Right atrium auricular region (tissue), 2 donors: Measurements from ENCODE around the gene CCBE1. TPM values are rescaled to one million over a fixed set of nuclear protein-coding genes. Genes with fewer than 3 reads are reported as not detected.

Source experiments
- DNase-seq: peaks from one replicate; pipeline ENCODE4 v3.0.0-alpha.2; 2019; ENCODE audit warnings: low spot score
- H3K27ac ChIP-seq, 2 donors: fragments of 200-600 bp; sonication (generic); 1 replicate in 1 of 2; 2 replicates in 1 of 2; pipeline ENCODE4 v1.5.1; 2016 to 2019
- H3K27me3 ChIP-seq, 2 donors: fragments of 200-600 bp; sonication (generic); one replicate each; pipeline versions ENCODE4 v1.5.1 to v1.6.0; 2017 to 2019
- H3K36me3 ChIP-seq: fragments of 200-600 bp; sonication (generic); one replicate; pipeline ENCODE4 v1.5.1; 2016
- H3K4me1 ChIP-seq, 2 donors: fragments of 200-600 bp; sonication (generic); one replicate each; pipeline versions ENCODE4 v1.5.1 to v1.6.0; 2017 to 2019
- H3K4me3 ChIP-seq, 2 donors: fragments of 200-600 bp; sonication (generic); 1 replicate in 1 of 2; 2 replicates in 1 of 2; pipeline ENCODE4 v1.5.1; 2017 to 2019; ENCODE audit warnings: mild to moderate bottlenecking in 1 of 2, moderate library complexity in 1 of 2
- H3K9me3 ChIP-seq, 2 donors: fragments of 200-600 bp; sonication (generic); one replicate each; pipeline ENCODE4 v1.5.1; 2019
- CTCF ChIP-seq, 2 donors: fragments of 200-600 bp; sonication (generic); IDR thresholded peaks; one replicate each; pipeline ENCODE4 v1.5.1; 2019; ENCODE audit warnings: antibody characterized with exemption in 2 of 2
- total RNA-seq, 2 donors: library from RNA; depleted of rRNA; stranded (reverse); fragments of >200 nt; gene quantifications; one replicate each; pipeline ENCODE4 v1.1.0, GENCODE V29; 2016

The CCBE1 gene
- total RNA-seq, 2 donors from 2014 or later = 0.44 to 0.94 TPM

- DNase-seq = no peak
- H3K36me3 ChIP-seq = no peaks in the 10 kb centered on the region
- no peak overlapping the region for H3K4me3 ChIP-seq
- H3K27me3 ChIP-seq = no peaks in the 10 kb centered on the region
- H3K9me3 ChIP-seq = no peaks in the 10 kb centered on the region
- no peak for TF ChIP-seq CTCF (IDR thresholded peaks at IDR 0.05)
- no peak overlapping the region for H3K27ac ChIP-seq
- no peaks in the 10 kb centered on the region for H3K4me1 ChIP-seq
Observed at GRCh38 chr18:59621027-59621426, 76.2 kb downstream of the CCBE1 start.

- Histone ChIP-seq H3K4me1 (no peaks in the 10 kb centered on the region), H3K27ac (no peak overlapping the region), H3K9me3 (no peaks in the 10 kb centered on the region), H3K4me3 (no peak overlapping the region), H3K27me3 (no peaks in the 10 kb centered on the region), H3K36me3 (no peaks in the 10 kb centered on the region)
- DNase-seq = no peak
- TF ChIP-seq CTCF (IDR thresholded peaks at IDR 0.05) = no peak
Observed at GRCh38 chr18:59620381-59620780, 76.8 kb downstream of the CCBE1 start.

GRCh38 chr18:59619816-59620215, 77.4 kb downstream of the CCBE1 start:
- Histone ChIP-seq H3K27ac (no peak overlapping the region), H3K36me3 (no peaks in the 10 kb centered on the region), H3K9me3 (no peaks in the 10 kb centered on the region), H3K4me3 (no peak overlapping the region), H3K4me1 (no peaks in the 10 kb centered on the region), H3K27me3 (no peaks in the 10 kb centered on the region)
- DNase-seq = no peak
- no peak for TF ChIP-seq CTCF (IDR thresholded peaks at IDR 0.05)

- Histone ChIP-seq H3K36me3 (no peaks in the 10 kb centered on the region), H3K4me1 (no peaks in the 10 kb centered on the region), H3K9me3 (no peaks in the 10 kb centered on the region), H3K27ac (no peak overlapping the region), H3K27me3 (no peaks in the 10 kb centered on the region), H3K4me3 (no peak overlapping the region)
- no peak for TF ChIP-seq CTCF (IDR thresholded peaks at IDR 0.05)
- no peak for DNase-seq
Observed at GRCh38 chr18:59617468-59617932, 79.7 kb downstream of the CCBE1 start.

- Histone ChIP-seq H3K36me3 (no peaks in the 10 kb centered on the region), H3K27me3 (no peaks in the 10 kb centered on the region), H3K4me1 (no peaks in the 10 kb centered on the region), H3K4me3 (no peak overlapping the region), H3K9me3 (no peaks in the 10 kb centered on the region), H3K27ac (no peak overlapping the region)
- no peak for DNase-seq
- no peak for TF ChIP-seq CTCF (IDR thresholded peaks at IDR 0.05)
Observed at GRCh38 chr18:59616501-59616900, 80.7 kb downstream of the CCBE1 start.

- H3K27ac ChIP-seq = no peak overlapping the region
- no peak for TF ChIP-seq CTCF (IDR thresholded peaks at IDR 0.05)
- no peaks in the 10 kb centered on the region for H3K36me3 ChIP-seq
- DNase-seq = no peak
- no peaks in the 10 kb centered on the region for H3K9me3 ChIP-seq
- no peaks in the 10 kb centered on the region for H3K27me3 ChIP-seq
- H3K4me3 ChIP-seq = no peak overlapping the region
- no peaks in the 10 kb centered on the region for H3K4me1 ChIP-seq
Observed at GRCh38 chr18:59613903-59614302, 83.3 kb downstream of the CCBE1 start.
